Testis (tissue), 3 donors: ENCODE results near the gene ZNF423. TPM values are rescaled to one million over a fixed set of nuclear protein-coding genes. Genes with fewer than 3 reads are reported as not detected.

Experiments used
- DNase-seq: peaks from one replicate; pipeline ENCODE4 v3.0.0-alpha.2; 2019
- H3K27ac ChIP-seq, 2 donors: fragments of 200-600 bp; sonication (generic); one replicate each; pipeline ENCODE4 v1.5.1; 2019
- H3K27me3 ChIP-seq: fragments of 200-600 bp; sonication (generic); one replicate; pipeline ENCODE4 v1.5.1; 2019
- H3K36me3 ChIP-seq: fragments of 200-600 bp; sonication (generic); one replicate; pipeline ENCODE4 v1.5.1; 2017; ENCODE audit warnings: low read depth; ENCODE audit errors: missing control alignments
- H3K4me1 ChIP-seq: fragments of 200-600 bp; sonication (generic); one replicate; pipeline ENCODE4 v1.5.1; 2019
- H3K4me3 ChIP-seq, 2 donors: fragments of 200-600 bp; sonication (generic); one replicate each; pipeline ENCODE4 v1.5.1; 2017 to 2019
- H3K9me3 ChIP-seq: fragments of 200-600 bp; sonication (generic); one replicate; pipeline ENCODE4 v1.5.1; 2017
- POLR2A ChIP-seq: fragments of 450-650 bp; IDR thresholded peaks from one replicate; pipeline ENCODE4 v1.6.1; 2017; ENCODE audit warnings: antibody characterized with exemption, mild to moderate bottlenecking, moderate library complexity
- WGBS, 2 donors: methylation state at CpG; one replicate each; pipeline ENCODE4 v1.1.5; 2018; 5-methylcytosine and 5-hydroxymethylcytosine counted together
- intact Hi-C: fragments of 100-400 bp; cut with DNase I; formaldehyde crosslinking; loops from one replicate; pipeline ENCODE4 v1.15.1; 2023; ENCODE audit warnings: low total_unique reads
- polyA plus RNA-seq: library from polyadenylated mRNA; stranded (reverse); fragments of 350-450 nt; fragmentation: Illumina TruSeq; extraction: RNeasy Lipid Tissue Mini Kit (QIAGEN cat#74804); gene quantifications from one replicate; pipeline ENCODE4 v1.2.3, GENCODE V29; 2014; ENCODE audit warnings: low read depth, low replicate concordance; ENCODE audit not compliant: insufficient read depth
- total RNA-seq, 2 donors: library from RNA; depleted of rRNA; stranded (reverse); fragments of >200 nt; gene quantifications; one replicate each; pipeline ENCODE4 v1.2.3, GENCODE V29; 2016
- TF ChIP-seq, protein P1 (sequence below), 3 experiments: fragments of 450-650 bp in 2 of 3; fragments of 200-600 bp in 1 of 3; sonication (generic) in 1 of 3; IDR thresholded peaks; one replicate each; pipeline ENCODE4 v1.5.1; 2016 to 2019; ENCODE audit warnings: antibody characterized with exemption in 3 of 3, mild to moderate bottlenecking in 2 of 3, moderate library complexity in 1 of 3

ZNF423 gene
- total and polyA plus RNA-seq, 3 donors from 2014 or later = 8.9 to 19.0 (median 12.1) TPM

- no peaks in the 10 kb centered on the region for H3K36me3 ChIP-seq
- 93 to 97% methylated on average over 3 of the region's 3 CpGs for WGBS, 2 donors
- TF ChIP-seq POLR2A = no peak
- TF ChIP-seq, protein P1, sequence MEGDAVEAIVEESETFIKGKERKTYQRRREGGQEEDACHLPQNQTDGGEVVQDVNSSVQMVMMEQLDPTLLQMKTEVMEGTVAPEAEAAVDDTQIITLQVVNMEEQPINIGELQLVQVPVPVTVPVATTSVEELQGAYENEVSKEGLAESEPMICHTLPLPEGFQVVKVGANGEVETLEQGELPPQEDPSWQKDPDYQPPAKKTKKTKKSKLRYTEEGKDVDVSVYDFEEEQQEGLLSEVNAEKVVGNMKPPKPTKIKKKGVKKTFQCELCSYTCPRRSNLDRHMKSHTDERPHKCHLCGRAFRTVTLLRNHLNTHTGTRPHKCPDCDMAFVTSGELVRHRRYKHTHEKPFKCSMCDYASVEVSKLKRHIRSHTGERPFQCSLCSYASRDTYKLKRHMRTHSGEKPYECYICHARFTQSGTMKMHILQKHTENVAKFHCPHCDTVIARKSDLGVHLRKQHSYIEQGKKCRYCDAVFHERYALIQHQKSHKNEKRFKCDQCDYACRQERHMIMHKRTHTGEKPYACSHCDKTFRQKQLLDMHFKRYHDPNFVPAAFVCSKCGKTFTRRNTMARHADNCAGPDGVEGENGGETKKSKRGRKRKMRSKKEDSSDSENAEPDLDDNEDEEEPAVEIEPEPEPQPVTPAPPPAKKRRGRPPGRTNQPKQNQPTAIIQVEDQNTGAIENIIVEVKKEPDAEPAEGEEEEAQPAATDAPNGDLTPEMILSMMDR (IDR thresholded peaks at IDR 0.05) = no peak
- no peak for DNase-seq
- no peak overlapping the region for H3K4me3 ChIP-seq
- intact Hi-C loops = loop anchor here (10.0 kb wide), 1 partner anchor 53 kb away; no protein-coding TSS in a partner anchor
- H3K27me3 ChIP-seq = no peaks in the 10 kb centered on the region
- no peaks in the 10 kb centered on the region for H3K9me3 ChIP-seq
- H3K4me1 ChIP-seq = peaks cover 6% of the 10 kb centered on the region
- H3K27ac ChIP-seq = no peak overlapping the region
Measured at GRCh38 chr16:49747654-49748053, 108.3 kb downstream of the ZNF423 start.

- H3K36me3 ChIP-seq = no peaks in the 10 kb centered on the region
- no peaks in the 10 kb centered on the region for H3K27me3 ChIP-seq
- no peak overlapping the region for H3K27ac ChIP-seq
- intact Hi-C loops = loop anchor here (10.0 kb wide), 1 partner anchor 52 kb away; no protein-coding TSS in a partner anchor
- TF ChIP-seq, protein P1 (IDR thresholded peaks at IDR 0.05) = no peak
- no peak for TF ChIP-seq POLR2A
- peaks cover 6% of the 10 kb centered on the region for H3K4me1 ChIP-seq
- H3K9me3 ChIP-seq = no peaks in the 10 kb centered on the region
- no peak overlapping the region for H3K4me3 ChIP-seq
- WGBS, 2 donors = 94 to 95% methylated on average over 6 to 13 of the region's 13 CpGs
- DNase-seq = no peak
Measured at GRCh38 chr16:49746545-49746944, 109.4 kb downstream of the ZNF423 start.

- H3K4me1 ChIP-seq = peaks cover 6% of the 10 kb centered on the region
- no peak for DNase-seq
- intact Hi-C loops = loop anchor here (10.0 kb wide), 1 partner anchor 51 kb away; no protein-coding TSS in a partner anchor
- H3K27me3 ChIP-seq = no peaks in the 10 kb centered on the region
- H3K36me3 ChIP-seq = no peaks in the 10 kb centered on the region
- no peak overlapping the region for H3K4me3 ChIP-seq
- H3K9me3 ChIP-seq = no peaks in the 10 kb centered on the region
- no peak for TF ChIP-seq POLR2A
- TF ChIP-seq, protein P1 (IDR thresholded peaks at IDR 0.05) = no peak
- H3K27ac ChIP-seq = no peak overlapping the region
- 94% methylated on average over 11 of the region's 11 CpGs for WGBS, 2 donors
Measured at GRCh38 chr16:49745311-49745747, 110.6 kb downstream of the ZNF423 start.

DNA sequence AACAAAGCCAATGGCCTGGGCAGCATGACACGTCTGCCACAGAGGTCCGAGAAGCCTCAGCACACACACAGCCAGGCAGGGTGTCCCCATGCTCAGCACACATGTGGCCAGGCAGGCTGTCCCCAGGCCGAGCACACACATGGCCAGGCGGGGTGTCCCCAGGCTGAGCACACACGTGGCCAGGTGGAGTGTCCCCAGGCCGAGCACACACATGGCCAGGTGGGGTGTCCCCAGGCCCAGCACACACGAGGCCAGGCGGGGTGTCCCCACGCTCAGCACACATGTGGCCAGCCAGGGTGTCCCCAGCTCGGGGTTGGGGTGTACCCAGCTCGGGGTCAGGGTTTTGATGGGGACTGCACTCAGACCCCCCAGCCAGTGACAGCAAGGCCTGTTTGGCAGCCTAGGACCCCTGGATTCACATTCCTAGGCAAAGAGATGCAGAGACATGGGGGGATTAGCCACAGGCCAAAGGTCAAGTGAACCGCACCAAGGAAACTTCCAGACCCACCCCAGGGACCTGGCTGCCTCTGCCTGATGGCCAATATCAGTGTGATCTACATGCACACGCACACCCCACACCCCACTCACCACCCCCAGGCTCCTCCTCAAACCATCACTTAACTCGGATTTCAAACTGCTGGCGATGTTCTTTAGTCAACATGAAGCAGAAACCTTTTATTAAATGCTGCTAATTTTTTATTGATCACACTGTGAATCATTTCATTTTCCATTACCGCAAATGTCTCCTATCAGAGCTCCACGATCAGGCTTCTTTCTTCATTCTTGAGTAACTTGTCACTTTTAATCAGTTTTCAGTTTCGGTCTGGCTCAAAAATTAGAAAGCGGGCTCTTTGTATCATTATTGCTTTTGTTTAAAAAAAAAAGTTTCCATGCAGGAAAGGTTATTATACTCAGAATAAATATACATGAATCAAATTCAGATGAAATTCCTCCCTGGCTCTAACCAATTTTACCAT is 111.4 kb downstream of the ZNF423 start:
- H3K27me3 ChIP-seq = no peaks in the 10 kb centered on the region
- H3K27ac ChIP-seq = no peak overlapping the region
- no peak for TF ChIP-seq POLR2A
- TF ChIP-seq, protein P1 (IDR thresholded peaks at IDR 0.05) = no peak
- DNase-seq = no peak
- no peaks in the 10 kb centered on the region for H3K9me3 ChIP-seq
- H3K4me3 ChIP-seq = no peak overlapping the region
- no peaks in the 10 kb centered on the region for H3K36me3 ChIP-seq
- peaks cover 10% of the 10 kb centered on the region for H3K4me1 ChIP-seq
- 89 to 94% methylated on average over 8 to 19 of the region's 19 CpGs for WGBS, 2 donors
- intact Hi-C loops = loop anchor here (10.0 kb wide), 1 partner anchor 50 kb away; no protein-coding TSS in a partner anchor
